Activated CD8-positive, alpha-beta T cell treated with anti-CD3 and anti-CD28 coated beads for 36 hours (primary cell): Measurements from ENCODE around the gene KRTAP9-7. TPM values are rescaled to one million over a fixed set of nuclear protein-coding genes. Genes with fewer than 3 reads are reported as not detected.
"Not testable (repeated sequence)": the region's sequence is repeated elsewhere in the genome, so short reads cannot be mapped to it uniquely, and the experiment has no call there.

ENCODE experiments used
- ATAC-seq: fragments of 200-7000 bp; cut with Tn5 transposase; one replicate; pipeline ENCODE4 v1.10.0; 2021; ENCODE audit warnings: mild to moderate bottlenecking, moderate library complexity
- CTCF ChIA-PET: fragments of 350-600 bp; sonication (Branson Sonifier 250); formaldehyde crosslinking; loops from one replicate; lab custom pipeline; 2021; ENCODE audit warnings: antibody characterized with exemption; lab: Charles Lee
- POLR2A ChIA-PET: fragments of 350-600 bp; sonication (Branson Sonifier 250); formaldehyde crosslinking; loops from one replicate; lab custom pipeline; 2021; ENCODE audit warnings: antibody characterized with exemption; lab: Charles Lee
- DNase-seq: peaks from one replicate; pipeline ENCODE4 v3.0.0-alpha.2; 2020
- H3K27ac Mint-ChIP-seq: one replicate; pipeline ENCODE4 v1.8.0; 2021; ENCODE audit warnings: mild to moderate bottlenecking, mixed read lengths
- H3K27me3 Mint-ChIP-seq: one replicate; pipeline ENCODE4 v1.8.0; 2021; ENCODE audit warnings: mixed read lengths
- H3K36me3 Mint-ChIP-seq: one replicate; pipeline ENCODE4 v1.8.0; 2021; ENCODE audit warnings: low read depth, mixed read lengths
- H3K4me1 Mint-ChIP-seq: one replicate; pipeline ENCODE4 v1.8.0; 2021; ENCODE audit warnings: low read depth, mixed read lengths
- H3K4me3 Mint-ChIP-seq: one replicate; pipeline ENCODE4 v1.8.0; 2021; ENCODE audit warnings: mild to moderate bottlenecking, moderate library complexity, mixed read lengths
- H3K9me3 Mint-ChIP-seq: one replicate; pipeline ENCODE4 v1.8.0; 2021; ENCODE audit warnings: mixed read lengths
- intact Hi-C: fragments of 100-400 bp; cut with micrococcal nuclease; formaldehyde crosslinking; loops from one replicate; pipeline ENCODE4 v1.10.0; 2022
- total RNA-seq, 2 experiments: library from RNA; stranded (reverse); gene quantifications; one replicate each; pipeline ENCODE4 v1.2.3, GENCODE V29; 2021
- TF ChIP-seq, protein P1 (sequence below): fragments of 200-600 bp; IDR thresholded peaks from one replicate; pipeline ENCODE4 v1.8.0; 2022; ENCODE audit warnings: antibody characterized with exemption, mild to moderate bottlenecking

The KRTAP9-7 gene
- total RNA-seq, 2 experiments from 2014 or later, result not detected

DNA sequence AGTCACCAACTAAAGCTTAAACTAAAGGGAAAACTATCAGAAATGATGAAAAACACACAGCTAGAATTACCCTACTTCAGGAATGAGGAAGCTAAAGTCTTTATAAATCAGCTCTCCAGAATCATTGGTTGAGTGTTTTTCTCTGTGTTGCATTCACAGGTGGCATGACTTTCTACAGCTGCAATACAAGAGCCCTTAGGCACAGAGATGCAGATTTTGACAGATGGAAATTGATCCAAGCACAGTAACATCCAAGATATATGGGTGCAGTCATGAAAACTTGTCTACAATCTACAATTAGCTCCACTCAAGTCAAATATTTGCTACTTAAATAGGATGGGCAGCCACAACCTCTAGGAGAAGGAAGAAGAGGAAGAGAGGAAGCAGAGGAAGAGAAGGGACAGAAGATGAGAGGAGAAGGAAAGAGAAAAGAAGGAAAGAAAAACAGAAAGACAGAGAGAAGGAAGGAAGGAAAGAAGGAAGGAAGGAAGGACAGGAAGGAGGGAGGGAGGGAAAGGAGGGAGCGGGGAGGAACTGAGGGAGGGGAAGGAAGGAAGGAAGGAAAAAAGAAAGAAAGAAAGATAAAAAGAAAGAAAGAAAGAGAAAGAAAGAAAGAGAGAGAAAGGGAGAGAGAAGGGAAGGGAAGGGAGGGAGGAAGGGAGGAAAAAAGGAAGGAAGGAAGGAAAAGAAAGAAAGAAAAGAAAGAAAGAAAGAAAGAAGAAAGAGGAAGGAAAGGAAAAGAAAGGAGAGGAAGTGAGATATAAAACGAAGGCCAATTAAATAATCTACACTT lies 28.3 kb upstream of the KRTAP9-7 start:
- H3K27ac Mint-ChIP-seq, DNase-seq, POLR2A ChIA-PET, H3K4me3 Mint-ChIP-seq, H3K9me3 Mint-ChIP-seq, ATAC-seq, CTCF ChIA-PET, H3K27me3 Mint-ChIP-seq, H3K36me3 Mint-ChIP-seq, H3K4me1 Mint-ChIP-seq, intact Hi-C loops: not testable (repeated sequence)

DNA sequence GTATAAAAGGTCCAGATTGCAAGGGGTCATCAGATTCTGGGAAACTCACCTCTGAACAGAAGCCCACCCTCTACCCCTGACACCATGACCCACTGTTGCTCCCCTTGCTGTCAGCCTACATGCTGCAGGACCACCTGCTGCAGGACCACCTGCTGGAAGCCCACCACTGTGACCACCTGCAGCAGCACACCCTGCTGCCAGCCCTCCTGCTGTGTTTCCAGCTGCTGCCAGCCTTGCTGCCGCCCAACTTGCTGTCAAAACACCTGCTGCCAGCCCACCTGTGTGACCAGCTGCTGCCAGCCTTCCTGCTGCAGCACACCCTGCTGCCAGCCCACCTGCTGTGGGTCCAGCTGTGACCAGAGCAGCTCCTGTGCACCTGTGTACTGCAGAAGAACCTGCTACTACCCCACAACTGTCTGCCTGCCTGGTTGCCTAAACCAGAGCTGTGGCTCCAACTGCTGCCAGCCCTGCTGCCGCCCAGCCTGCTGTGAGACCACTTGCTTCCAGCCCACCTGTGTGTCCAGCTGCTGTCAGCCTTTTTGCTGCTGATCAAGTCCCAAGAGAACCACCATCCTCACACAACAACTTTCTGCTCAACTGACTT lies 25.8 kb upstream of the KRTAP9-7 start, which contains the start of gene KRTAP9-4:
KRTAP9-4 (plus strand) TSS at position 51 of the 604 bp plus-strand sequence; CDS start at position 85, 34 bp downstream.
- POLR2A ChIA-PET, ATAC-seq, intact Hi-C loops, H3K4me1 Mint-ChIP-seq, DNase-seq, H3K9me3 Mint-ChIP-seq, H3K36me3 Mint-ChIP-seq, H3K27me3 Mint-ChIP-seq, CTCF ChIA-PET, H3K4me3 Mint-ChIP-seq, H3K27ac Mint-ChIP-seq: not testable (repeated sequence)

DNA sequence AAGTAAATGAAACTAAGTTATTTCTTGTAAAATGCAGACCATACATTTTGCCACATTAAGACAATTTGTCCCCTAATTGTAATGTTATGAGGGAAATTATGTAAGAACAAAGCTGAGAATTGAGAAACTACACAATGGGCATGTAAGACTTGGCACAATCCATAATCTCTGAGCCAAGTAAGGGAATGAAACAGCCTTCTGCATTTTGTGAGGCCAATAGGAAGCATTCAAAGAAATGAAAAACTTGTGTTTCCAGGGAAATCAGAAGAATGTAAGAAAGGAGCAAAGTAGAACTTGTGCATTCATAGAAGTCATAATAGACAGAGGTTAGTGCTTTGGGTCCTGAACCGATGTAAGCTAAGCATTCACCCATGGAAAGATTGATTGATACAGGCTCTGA lies 24.2 kb upstream of the KRTAP9-7 start:
- DNase-seq (no peak), ATAC-seq (no peak)
- H3K4me3 Mint-ChIP-seq, result no peak overlapping the region
- H3K27ac Mint-ChIP-seq, result no peak overlapping the region
- TF ChIP-seq, protein P1, sequence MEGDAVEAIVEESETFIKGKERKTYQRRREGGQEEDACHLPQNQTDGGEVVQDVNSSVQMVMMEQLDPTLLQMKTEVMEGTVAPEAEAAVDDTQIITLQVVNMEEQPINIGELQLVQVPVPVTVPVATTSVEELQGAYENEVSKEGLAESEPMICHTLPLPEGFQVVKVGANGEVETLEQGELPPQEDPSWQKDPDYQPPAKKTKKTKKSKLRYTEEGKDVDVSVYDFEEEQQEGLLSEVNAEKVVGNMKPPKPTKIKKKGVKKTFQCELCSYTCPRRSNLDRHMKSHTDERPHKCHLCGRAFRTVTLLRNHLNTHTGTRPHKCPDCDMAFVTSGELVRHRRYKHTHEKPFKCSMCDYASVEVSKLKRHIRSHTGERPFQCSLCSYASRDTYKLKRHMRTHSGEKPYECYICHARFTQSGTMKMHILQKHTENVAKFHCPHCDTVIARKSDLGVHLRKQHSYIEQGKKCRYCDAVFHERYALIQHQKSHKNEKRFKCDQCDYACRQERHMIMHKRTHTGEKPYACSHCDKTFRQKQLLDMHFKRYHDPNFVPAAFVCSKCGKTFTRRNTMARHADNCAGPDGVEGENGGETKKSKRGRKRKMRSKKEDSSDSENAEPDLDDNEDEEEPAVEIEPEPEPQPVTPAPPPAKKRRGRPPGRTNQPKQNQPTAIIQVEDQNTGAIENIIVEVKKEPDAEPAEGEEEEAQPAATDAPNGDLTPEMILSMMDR, result no peak
- peaks cover 2% of the 10 kb centered on the region for H3K4me1 Mint-ChIP-seq
- ChIA-PET CTCF (interaction anchor here (1.4 kb wide), 1 partner anchor 412 kb away, joined by 3 read pairs; no protein-coding TSS in a partner anchor), POLR2A (no interaction called here)
- no peaks in the 10 kb centered on the region for H3K36me3 Mint-ChIP-seq
- H3K27me3 Mint-ChIP-seq, result no peaks in the 10 kb centered on the region
- H3K9me3 Mint-ChIP-seq, result no peaks in the 10 kb centered on the region
- intact Hi-C loops, result no loop called here

DNA sequence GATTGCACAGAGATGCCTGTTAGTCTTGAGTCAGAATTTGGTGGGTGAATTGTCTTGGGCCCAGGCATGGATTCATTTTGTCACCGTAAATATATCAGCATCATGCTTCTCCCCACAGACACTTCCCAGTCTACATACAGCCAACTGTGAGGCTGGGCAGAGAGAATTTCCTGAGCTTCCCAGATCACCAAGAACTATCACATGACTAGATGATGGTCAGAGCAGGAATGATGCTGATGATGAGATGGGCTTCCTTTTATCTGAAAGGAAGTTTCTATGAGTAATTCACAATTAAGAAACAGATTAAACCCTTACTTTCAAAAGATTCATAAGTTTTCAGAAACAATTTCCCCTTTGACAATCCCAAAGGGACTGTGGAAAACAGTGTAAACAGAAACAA lies 20.6 kb upstream of the KRTAP9-7 start:
- TF ChIP-seq, protein P1, result no peak
- ATAC-seq, result no peak
- Mint-ChIP-seq H3K9me3 (no peaks in the 10 kb centered on the region), H3K4me1 (peaks cover 2% of the 10 kb centered on the region), H3K4me3 (no peak overlapping the region), H3K36me3 (no peaks in the 10 kb centered on the region), H3K27me3 (peaks cover 10% of the 10 kb centered on the region), H3K27ac (no peak overlapping the region)
- ChIA-PET POLR2A (no interaction called here), CTCF (no interaction called here)
- intact Hi-C loops, result no loop called here
- no peak for DNase-seq

DNA sequence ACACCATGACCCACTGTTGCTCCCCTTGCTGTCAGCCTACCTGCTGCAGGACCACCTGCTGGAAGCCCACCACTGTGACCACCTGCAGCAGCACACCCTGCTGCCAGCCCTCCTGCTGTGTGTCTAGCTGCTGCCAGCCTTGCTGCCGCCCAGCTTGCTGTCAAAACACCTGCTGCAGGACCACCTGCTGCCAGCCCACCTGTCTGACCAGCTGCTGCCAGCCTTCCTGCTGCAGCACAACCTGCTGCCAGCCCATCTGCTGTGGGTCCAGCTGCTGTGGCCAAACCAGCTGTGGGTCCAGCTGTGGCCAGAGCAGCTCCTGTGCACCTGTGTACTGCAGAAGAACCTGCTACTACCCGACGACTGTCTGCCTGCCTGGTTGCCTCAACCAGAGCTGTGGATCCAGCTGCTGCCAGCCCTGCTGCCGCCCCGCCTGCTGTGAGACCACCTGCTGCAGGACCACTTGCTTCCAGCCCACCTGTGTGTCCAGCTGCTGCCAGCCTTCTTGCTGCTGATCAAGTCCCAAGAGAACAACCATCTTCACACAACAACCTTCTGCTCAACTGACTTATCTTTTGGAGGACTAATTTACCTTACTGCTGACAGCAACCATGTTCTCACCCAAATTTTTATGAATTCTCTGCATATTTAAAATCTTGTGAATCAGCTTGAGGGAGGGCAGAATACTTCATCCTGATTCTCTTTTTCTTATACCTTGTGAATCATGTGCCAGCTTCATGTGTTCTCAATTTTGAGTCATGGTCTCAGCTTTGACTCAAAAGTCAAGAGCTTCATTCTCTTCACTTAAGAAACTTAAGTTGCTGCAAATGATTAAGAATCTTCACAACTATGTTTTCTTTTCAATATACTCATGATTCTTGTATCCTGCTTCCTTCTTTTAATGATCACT lies 19.9 kb upstream of the KRTAP9-7 start, which contains the start of gene KRTAP9-9:
KRTAP9-9 (plus strand) TSS at position 4 of the 910 bp plus-strand sequence.
- not testable (repeated sequence) for H3K4me3 Mint-ChIP-seq

DNA sequence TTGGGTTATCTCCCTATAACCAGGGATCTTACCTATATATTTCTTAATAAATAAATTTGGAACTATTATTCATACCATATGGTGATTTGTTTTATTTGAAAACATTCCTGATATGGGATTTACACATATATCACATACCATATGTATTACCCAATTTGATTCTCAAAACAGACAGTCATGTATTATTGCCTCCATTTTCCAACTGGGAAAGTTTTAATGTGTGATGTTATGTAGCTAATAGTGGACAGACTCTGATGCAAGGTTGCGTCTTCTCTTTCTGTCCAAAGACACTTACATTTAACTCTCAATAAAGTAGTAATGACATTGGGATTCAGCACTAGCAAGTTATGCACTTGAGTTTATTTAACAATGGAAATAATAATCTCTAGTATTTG lies 19.2 kb upstream of the KRTAP9-7 start:
- DNase-seq (no peak), ATAC-seq (no peak)
- Mint-ChIP-seq H3K36me3 (no peaks in the 10 kb centered on the region), H3K27ac (no peak overlapping the region), H3K27me3 (peaks cover 10% of the 10 kb centered on the region), H3K4me3 (no peak overlapping the region), H3K4me1 (peaks cover 5% of the 10 kb centered on the region), H3K9me3 (no peaks in the 10 kb centered on the region)
- TF ChIP-seq, protein P1, result no peak
- intact Hi-C loops, result no loop called here
- POLR2A ChIA-PET, result no interaction called here
- CTCF ChIA-PET, result interaction anchor here (1.0 kb wide), 1 partner anchor 73 kb away, joined by 3 read pairs; no protein-coding TSS in a partner anchor

More for the DNA sequence above, 19.9 kb upstream of the KRTAP9-7 start, which contains the start of gene KRTAP9-9:
- POLR2A ChIA-PET, H3K9me3 Mint-ChIP-seq, DNase-seq, ATAC-seq, H3K27me3 Mint-ChIP-seq, H3K4me1 Mint-ChIP-seq, intact Hi-C loops, H3K27ac Mint-ChIP-seq, H3K36me3 Mint-ChIP-seq: not testable (repeated sequence)
- CTCF ChIA-PET, result interaction anchor here (1.0 kb wide), 1 partner anchor 74 kb away, joined by 3 read pairs; no protein-coding TSS in a partner anchor
